SK-N-MC (cell line): ENCODE results near the gene POLR2L.

Experiments
- EZH2 ChIP-seq: fragments of 200-600 bp; sonication (generic); IDR thresholded peaks from one replicate; pipeline ENCODE4 v1.6.1; 2017; ENCODE audit warnings: antibody characterized with exemption
- POLR2AphosphoS5 ChIP-seq: IDR thresholded peaks from 2 replicates; pipeline ENCODE4 v1.6.1; 2012; ENCODE audit warnings: mild to moderate bottlenecking, low read depth, low read length, borderline replicate concordance

- TF ChIP-seq EZH2, result no peak
- no peak; the same call in 1 of the 2 replicates for TF ChIP-seq POLR2AphosphoS5
These were observed 29.1 kb upstream of the POLR2L start for GRCh38 chr11:871472-871871.
